Naive thymus-derived CD4-positive, alpha-beta T cell (primary cell): ENCODE data around the gene LARP6. TPM values are rescaled to one million over a fixed set of nuclear protein-coding genes. Genes with fewer than 3 reads are reported as not detected.

Experiments
- ATAC-seq: fragments of 150-1000 bp; cut with Tn5 transposase; 2 replicates; pipeline ENCODE4 v1.10.0; 2021; ENCODE audit warnings: mild to moderate bottlenecking, moderate library complexity
- CTCF ChIA-PET: fragments of 350-600 bp; sonication (Branson Sonifier 250); formaldehyde crosslinking; loops from one replicate; lab custom pipeline; 2021; ENCODE audit warnings: antibody characterized with exemption; lab: Charles Lee
- POLR2A ChIA-PET: fragments of 350-600 bp; sonication (Branson Sonifier 250); formaldehyde crosslinking; loops from one replicate; lab custom pipeline; 2021; ENCODE audit warnings: antibody characterized with exemption, inconsistent platforms; lab: Charles Lee
- DNase-seq, 9 donors: peaks; one replicate each; pipeline versions ENCODE4 v3.0.0 to v3.0.0-alpha.2; 2020 to 2022; ENCODE audit warnings: mixed read lengths in 1 of 9
- H3K27ac ChIP-seq: one replicate; pipeline ENCODE4 v1.7.0; 2013; ENCODE audit warnings: mild to moderate bottlenecking, low read depth, low read length, moderate library complexity
- H3K27me3 ChIP-seq, 2 donors: one replicate each; pipeline ENCODE4 v1.7.0; 2013; ENCODE audit warnings: low read length in 2 of 2, mild to moderate bottlenecking in 2 of 2, moderate library complexity in 2 of 2; ENCODE audit not compliant: control insufficient read depth in 2 of 2, insufficient read depth in 2 of 2
- H3K36me3 ChIP-seq, 3 experiments: 1 replicate in 2 of 3; 2 replicates in 1 of 3; pipeline ENCODE4 v1.7.0; 2013; ENCODE audit warnings: low read length in 3 of 3, mild to moderate bottlenecking in 3 of 3, moderate library complexity in 1 of 3; ENCODE audit not compliant: insufficient read depth in 3 of 3, control insufficient read depth in 2 of 3
- H3K4me1 ChIP-seq, 2 donors: one replicate each; pipeline ENCODE4 v1.7.0; 2013; ENCODE audit warnings: low read length in 2 of 2, mild to moderate bottlenecking in 2 of 2, moderate library complexity in 1 of 2; ENCODE audit not compliant: control insufficient read depth in 2 of 2, insufficient read depth in 2 of 2
- H3K4me3 ChIP-seq: 2 replicates; pipeline ENCODE4 v1.7.0; 2013; ENCODE audit warnings: mild to moderate bottlenecking, low read length
- H3K9me3 ChIP-seq, 3 experiments: 1 replicate in 2 of 3; 2 replicates in 1 of 3; pipeline ENCODE4 v1.7.0; 2013; ENCODE audit warnings: low read length in 3 of 3; ENCODE audit not compliant: control insufficient read depth in 2 of 3
- H3K27ac Mint-ChIP-seq, 9 donors: one replicate each; pipeline ENCODE4 v1.8.0; 2020 to 2022; ENCODE audit warnings: mixed read lengths in 9 of 9, mild to moderate bottlenecking in 8 of 9, moderate library complexity in 5 of 9, inconsistent platforms in 2 of 9
- H3K27me3 Mint-ChIP-seq, 5 donors: one replicate each; pipeline ENCODE4 v1.8.0; 2021 to 2022; ENCODE audit warnings: mixed read lengths in 5 of 5, mild to moderate bottlenecking in 1 of 5
- H3K36me3 Mint-ChIP-seq, 5 donors: one replicate each; pipeline ENCODE4 v1.8.0; 2020 to 2022; ENCODE audit warnings: mixed read lengths in 5 of 5, mild to moderate bottlenecking in 3 of 5, inconsistent platforms in 1 of 5
- H3K4me1 Mint-ChIP-seq, 7 donors: one replicate each; pipeline ENCODE4 v1.8.0; 2020 to 2022; ENCODE audit warnings: mixed read lengths in 7 of 7, mild to moderate bottlenecking in 3 of 7, inconsistent platforms in 1 of 7
- H3K4me3 Mint-ChIP-seq, 10 donors: one replicate each; pipeline ENCODE4 v1.8.0; 2020 to 2022; ENCODE audit warnings: mild to moderate bottlenecking in 10 of 10, mixed read lengths in 10 of 10, moderate library complexity in 6 of 10, inconsistent platforms in 2 of 10
- H3K9me3 Mint-ChIP-seq, 11 donors: one replicate each; pipeline ENCODE4 v1.8.0; 2020 to 2022; ENCODE audit warnings: mixed read lengths in 11 of 11, mild to moderate bottlenecking in 4 of 11, inconsistent platforms in 1 of 11, moderate library complexity in 1 of 11
- intact Hi-C, 2 donors: fragments of 100-400 bp; cut with micrococcal nuclease; formaldehyde crosslinking; loops; one replicate each; pipeline ENCODE4 v1.15.1; 2023
- polyA plus RNA-seq, 2 donors: library from polyadenylated mRNA; unstranded; fragments of 300-500 nt; fragmentation: Illumina TruSeq; gene quantifications; one replicate each; pipeline ENCODE4 v1.2.3, GENCODE V29; 2021
- total RNA-seq, 6 experiments: library from RNA in 5 of 6; stranded (reverse) in 5 of 6; gene quantifications; 1 replicate in 5 of 6; 2 replicates in 1 of 6; pipeline ENCODE4 v1.2.3 and lab custom pipeline; 2021 to 2026

LARP6 gene
- total and polyA plus RNA-seq, 7 experiments from 2014 or later, result 0.09 to 0.50 (median 0.10) TPM; not detected in 4

- no peaks in the 10 kb centered on the region for H3K4me1 Mint-ChIP-seq
Observed at GRCh38 chr15:70835841-70836240, 18.1 kb downstream of the LARP6 start.

DNA sequence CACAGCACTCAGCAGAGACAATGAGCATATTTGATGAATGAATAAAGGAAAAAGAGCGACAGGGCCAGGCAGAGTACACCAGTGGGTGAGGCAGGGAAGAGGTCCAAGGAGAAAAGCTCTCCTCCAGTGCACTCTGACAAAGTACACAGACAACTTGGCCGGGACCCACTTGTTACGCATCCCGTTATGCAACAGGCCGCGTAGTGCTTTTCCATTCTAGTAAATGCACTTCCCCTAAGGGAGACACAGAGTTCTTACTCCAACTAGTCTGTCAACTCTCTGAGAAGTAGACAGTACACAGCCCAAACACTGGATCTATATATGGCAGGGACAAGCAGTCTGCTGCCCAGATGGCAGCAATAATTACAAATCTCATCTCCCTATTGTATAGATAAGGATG lies 18.5 kb downstream of the LARP6 start:
- H3K4me1 Mint-ChIP-seq, result no peaks in the 10 kb centered on the region
- no peak overlapping the region for H3K4me3 Mint-ChIP-seq
- ChIA-PET CTCF (no interaction called here), POLR2A (no interaction called here)
- Histone ChIP-seq H3K27ac (no peak overlapping the region), H3K27me3 (no peaks in the 10 kb centered on the region), H3K9me3 (no peaks in the 10 kb centered on the region), H3K4me1 (no peaks in the 10 kb centered on the region), H3K36me3 (no peaks in the 10 kb centered on the region), H3K4me3 (no peak overlapping the region)
- H3K9me3 Mint-ChIP-seq, result no peaks in the 10 kb centered on the region
- intact Hi-C loops, result no loop called here
- no peaks in the 10 kb centered on the region for H3K36me3 Mint-ChIP-seq
- H3K27me3 Mint-ChIP-seq, result peaks cover 5 to 19% (median 6%) of the 10 kb centered on the region in 5 donors
- DNase-seq, result no peak
- H3K27ac Mint-ChIP-seq, result no peak overlapping the region
- no peak for ATAC-seq

More at GRCh38 chr15:70835841-70836240, 18.1 kb downstream of the LARP6 start:
- H3K27ac ChIP-seq, result no peak overlapping the region
- Mint-ChIP-seq H3K4me3 (no peak overlapping the region), H3K27me3 (peaks cover 5 to 15% (median 6%) of the 10 kb centered on the region in 5 donors), H3K9me3 (no peaks in the 10 kb centered on the region), H3K27ac (no peak overlapping the region), H3K36me3 (no peaks in the 10 kb centered on the region)
- CTCF ChIA-PET, result no interaction called here
- ATAC-seq (no peak), DNase-seq (no peak)
- no peaks in the 10 kb centered on the region for H3K27me3 ChIP-seq
- no peaks in the 10 kb centered on the region for H3K4me1 ChIP-seq
- H3K36me3 ChIP-seq, result no peaks in the 10 kb centered on the region
- no peak overlapping the region for H3K4me3 ChIP-seq
- intact Hi-C loops, result no loop called here
- POLR2A ChIA-PET, result no interaction called here
- H3K9me3 ChIP-seq, result no peaks in the 10 kb centered on the region

GRCh38 chr15:70834999-70835398 lies 19.0 kb downstream of the LARP6 start:
- no peaks in the 10 kb centered on the region for H3K27me3 ChIP-seq
- no peak overlapping the region for H3K27ac Mint-ChIP-seq

DNA sequence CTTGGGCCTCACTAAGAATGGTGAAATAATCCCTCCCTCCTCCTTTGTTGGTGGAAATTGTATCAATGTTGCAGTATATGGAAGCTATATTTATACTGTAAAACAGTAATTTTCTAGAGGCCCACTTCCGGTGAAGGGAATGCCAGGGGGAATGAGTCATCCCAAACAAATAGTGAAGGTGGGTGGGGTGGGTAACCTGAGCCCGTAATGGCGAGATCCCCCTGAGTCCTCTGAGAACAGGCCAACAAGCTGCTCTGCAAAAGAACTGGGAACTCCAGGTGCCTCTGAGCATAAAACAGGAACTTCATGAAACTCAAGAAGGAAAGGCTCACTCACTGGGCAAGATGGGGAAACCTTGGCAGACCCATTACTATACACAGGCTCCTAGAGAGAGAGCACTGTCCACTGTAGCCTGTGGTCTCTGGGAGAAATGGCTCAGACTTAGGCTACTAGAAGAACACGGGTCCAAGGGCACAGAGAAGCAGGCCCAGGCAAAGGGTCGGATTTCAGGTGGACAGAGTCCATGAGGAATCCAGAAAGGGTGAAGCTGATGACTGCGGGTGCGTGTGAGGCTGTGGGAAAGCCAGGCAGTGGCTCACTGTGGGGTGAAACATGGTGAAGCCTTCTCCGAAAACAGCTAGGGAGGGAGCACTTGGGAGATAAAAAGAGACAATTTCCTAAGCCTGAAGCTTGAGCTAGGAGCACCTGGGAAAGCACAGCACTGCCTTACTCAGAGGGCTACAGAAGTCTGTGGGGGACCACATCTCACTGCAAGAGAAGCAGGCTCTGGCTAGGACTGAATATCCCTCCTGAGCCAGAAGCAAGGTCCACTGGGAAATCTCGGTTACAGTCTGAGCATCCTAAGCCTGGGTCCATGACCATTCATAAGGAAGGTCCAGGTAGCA lies 19.8 kb downstream of the LARP6 start:
- DNase-seq (no peak), ATAC-seq (no peak)
- Histone ChIP-seq H3K4me3 (no peak overlapping the region), H3K36me3 (no peaks in the 10 kb centered on the region), H3K9me3 (no peaks in the 10 kb centered on the region), H3K4me1 (no peaks in the 10 kb centered on the region), H3K27ac (no peak overlapping the region), H3K27me3 (no peaks in the 10 kb centered on the region)
- intact Hi-C loops, result no loop called here
- ChIA-PET CTCF (no interaction called here), POLR2A (no interaction called here)
- Mint-ChIP-seq H3K9me3 (no peaks in the 10 kb centered on the region), H3K27ac (no peak overlapping the region), H3K4me1 (no peaks in the 10 kb centered on the region), H3K4me3 (no peak overlapping the region), H3K36me3 (no peaks in the 10 kb centered on the region), H3K27me3 (peaks cover 5 to 30% (median 12%) of the 10 kb centered on the region in 5 donors)

More at GRCh38 chr15:70834999-70835398, 19.0 kb downstream of the LARP6 start:
- H3K27me3 Mint-ChIP-seq, result peaks cover 5 to 23% (median 6%) of the 10 kb centered on the region in 5 donors
- ChIA-PET POLR2A (no interaction called here), CTCF (no interaction called here)
- Histone ChIP-seq H3K9me3 (no peaks in the 10 kb centered on the region), H3K4me3 (no peak overlapping the region), H3K36me3 (no peaks in the 10 kb centered on the region), H3K27ac (no peak overlapping the region), H3K4me1 (no peaks in the 10 kb centered on the region)
- no peaks in the 10 kb centered on the region for H3K36me3 Mint-ChIP-seq
- H3K9me3 Mint-ChIP-seq, result no peaks in the 10 kb centered on the region
- DNase-seq (no peak), ATAC-seq (no peak)
- intact Hi-C loops, result no loop called here
- no peaks in the 10 kb centered on the region for H3K4me1 Mint-ChIP-seq
- no peak overlapping the region for H3K4me3 Mint-ChIP-seq

GRCh38 chr15:70833422-70833821 lies 20.5 kb downstream of the LARP6 start:
- Histone ChIP-seq H3K4me3 (no peak overlapping the region), H3K9me3 (no peaks in the 10 kb centered on the region), H3K27ac (no peak overlapping the region), H3K36me3 (no peaks in the 10 kb centered on the region), H3K4me1 (no peaks in the 10 kb centered on the region), H3K27me3 (no peaks in the 10 kb centered on the region)
- Mint-ChIP-seq H3K4me3 (no peak overlapping the region), H3K27me3 (peaks cover 5 to 30% (median 12%) of the 10 kb centered on the region in 5 donors), H3K36me3 (no peaks in the 10 kb centered on the region), H3K9me3 (no peaks in the 10 kb centered on the region), H3K4me1 (no peaks in the 10 kb centered on the region), H3K27ac (no peak overlapping the region)
- intact Hi-C loops, result no loop called here
- POLR2A ChIA-PET, result no interaction called here
- ATAC-seq (no peak), DNase-seq (no peak)
- CTCF ChIA-PET, result no interaction called here

DNA sequence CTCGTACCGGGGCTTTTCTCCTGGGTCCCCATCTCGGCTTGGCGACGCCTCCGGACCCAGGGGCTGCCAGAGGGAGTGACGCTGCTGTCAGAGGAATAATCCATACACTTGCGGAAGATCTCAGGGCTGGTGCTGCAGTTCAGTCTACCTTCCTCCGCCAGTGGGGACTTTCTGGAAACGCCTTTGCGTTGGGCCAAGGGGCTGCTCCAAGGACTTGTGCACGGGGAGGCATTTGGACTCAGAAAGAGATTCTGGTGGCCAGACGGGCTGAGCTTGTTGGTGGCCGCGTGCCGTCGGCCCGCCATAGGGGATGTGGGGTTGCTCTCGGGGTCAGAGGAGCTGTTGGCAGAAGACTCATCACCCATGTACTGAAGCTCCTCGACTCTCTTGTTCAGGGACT lies 21.8 kb downstream of the LARP6 start:
- H3K36me3 ChIP-seq, result no peaks in the 10 kb centered on the region
- Mint-ChIP-seq H3K9me3 (no peaks in the 10 kb centered on the region), H3K4me3 (no peak overlapping the region), H3K4me1 (no peaks in the 10 kb centered on the region), H3K27ac (no peak overlapping the region), H3K27me3 (peaks cover 5 to 30% (median 12%) of the 10 kb centered on the region in 5 donors), H3K36me3 (no peaks in the 10 kb centered on the region)
- intact Hi-C loops, result no loop called here
- H3K4me1 ChIP-seq, result no peaks in the 10 kb centered on the region
- no peak for DNase-seq
- ChIA-PET CTCF (no interaction called here), POLR2A (no interaction called here)
- no peak for ATAC-seq
- H3K9me3 ChIP-seq, result no peaks in the 10 kb centered on the region
- no peak overlapping the region for H3K27ac ChIP-seq
- H3K27me3 ChIP-seq, result no peaks in the 10 kb centered on the region
- no peak overlapping the region for H3K4me3 ChIP-seq
